T-helper 9 cell (primary cell): ENCODE measurements around the gene TAF11L13.
"Not testable (repeated sequence)": the region's sequence is repeated elsewhere in the genome, so short reads cannot be mapped to it uniquely, and the experiment has no call there.

Experiments
- DNase-seq: peaks from one replicate; pipeline ENCODE4 v3.0.0-alpha.2; 2020
- total RNA-seq, 2 donors: gene quantifications; one replicate each; lab custom pipeline; 2026; lab: John Stamatoyannopoulos, UW

TAF11L13 gene
- 0 reads per million in 2 donors for total RNA-seq

GRCh38 chr5:17631788-17632187, at the start of gene TAF11L13:
Gene TAF11L13 (plus strand): TSS chr5:17632088.
- not testable (repeated sequence) for DNase-seq

GRCh38 chr5:17585658-17586057, 46.2 kb upstream of the TAF11L13 start, which contains the start of gene TAF11L7:
Gene TAF11L7 (minus strand): TSS chr5:17585758.
- DNase-seq = not testable (repeated sequence)

DNA sequence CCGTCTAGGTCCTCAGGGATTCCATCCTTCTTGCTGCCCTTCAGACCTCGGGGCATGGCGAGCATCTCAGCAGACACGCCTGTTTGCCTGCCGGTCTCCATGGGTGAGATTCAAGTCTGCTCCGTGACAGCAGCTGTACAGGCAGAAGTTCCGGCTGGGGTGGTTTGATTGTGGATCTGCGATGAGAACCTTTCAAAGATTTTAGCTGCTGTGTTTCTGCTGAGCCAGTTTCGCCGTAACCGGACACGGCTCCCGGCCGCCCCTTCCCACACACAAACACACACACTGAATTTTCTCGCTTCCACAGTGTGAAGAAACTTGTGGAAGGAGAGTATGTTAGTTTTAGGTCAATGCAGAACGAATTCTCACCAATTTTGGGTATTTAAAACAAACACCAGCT, 41.0 kb upstream of the TAF11L13 start, which contains the start of gene TAF11L8:
Gene TAF11L8, minus strand, starts transcription at position 101 of the 400 bp plus-strand sequence.
- DNase-seq = not testable (repeated sequence)

GRCh38 chr5:17594255-17594654, 37.6 kb upstream of the TAF11L13 start, which contains the start of gene TAF11L9:
Gene TAF11L9 (minus strand): TSS chr5:17594394.
- DNase-seq = not testable (repeated sequence)

GRCh38 chr5:17597728-17598127, 34.2 kb upstream of the TAF11L13 start, which contains the start of gene TAF11L10:
Gene TAF11L10 (minus strand): TSS chr5:17597828.
- DNase-seq = not testable (repeated sequence)

- DNase-seq = not testable (repeated sequence)
Measured at GRCh38 chr5:17603880-17604279, 28.0 kb upstream of the TAF11L13 start, which contains the start of gene TAF11L11. Gene TAF11L11 (plus strand): TSS chr5:17604183.

DNA sequence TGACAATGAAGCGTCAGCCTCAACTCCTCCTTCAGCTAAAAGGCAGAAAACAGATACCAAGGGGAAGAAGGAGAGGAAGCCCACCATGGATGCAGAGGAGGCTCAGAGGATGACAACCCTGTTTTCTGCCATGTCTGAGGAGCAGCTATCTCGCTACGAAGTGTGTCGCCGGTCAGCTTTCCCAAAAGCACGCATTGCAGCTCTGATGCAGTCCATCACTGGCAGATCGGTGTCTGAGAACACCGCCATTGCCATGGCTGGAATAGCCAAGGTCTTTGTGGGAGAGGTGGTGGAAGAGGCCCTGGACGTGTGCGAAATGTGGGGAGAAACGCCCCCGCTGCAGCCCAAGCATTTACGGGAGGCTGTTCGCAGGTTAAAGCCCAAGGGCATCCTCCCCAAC, 26.9 kb upstream of the TAF11L13 start:
- no peak for DNase-seq

DNA sequence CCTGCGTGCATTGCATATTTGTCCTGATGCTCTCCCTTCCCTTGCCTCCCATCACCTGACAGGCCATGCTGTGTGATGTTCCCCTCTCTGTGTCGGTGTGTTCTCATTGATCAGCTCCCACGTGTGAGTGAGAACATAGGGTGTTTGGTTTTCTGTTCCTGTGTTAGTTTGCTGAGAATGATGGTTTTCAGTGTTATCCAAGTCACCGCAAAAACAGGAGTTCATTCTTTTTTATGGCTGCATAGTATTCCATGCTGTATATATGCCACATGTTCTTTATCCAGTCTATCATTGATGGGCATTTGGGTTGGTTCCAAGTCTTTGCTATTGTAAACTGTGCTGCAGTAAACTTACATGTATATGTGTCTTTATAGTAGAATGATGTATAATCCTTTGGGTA, 24.4 kb upstream of the TAF11L13 start:
- DNase-seq = not testable (repeated sequence)

DNA sequence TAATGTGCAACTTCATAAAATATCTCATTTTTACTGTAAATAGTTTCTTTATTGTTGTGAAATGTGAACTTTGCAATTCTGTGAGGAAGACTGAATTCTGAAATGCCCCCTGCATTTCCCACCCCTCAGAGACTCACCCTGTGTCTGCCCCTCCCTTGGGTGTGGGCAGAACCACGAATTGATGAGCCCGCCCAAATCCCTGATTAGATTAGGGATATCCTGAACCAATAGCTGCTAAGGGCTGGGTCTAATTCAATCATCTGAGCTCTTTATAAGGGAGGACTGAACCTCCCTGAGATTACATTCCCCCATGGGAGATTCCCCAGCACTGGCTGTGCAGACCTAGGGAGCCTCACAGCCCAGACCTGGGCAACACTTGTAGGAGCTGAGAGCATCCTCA, 21.8 kb upstream of the TAF11L13 start, which contains the start of gene TAF11L12:
Gene TAF11L12, plus strand, starts transcription at position 301 of the 400 bp plus-strand sequence.
- DNase-seq = not testable (repeated sequence)

DNA sequence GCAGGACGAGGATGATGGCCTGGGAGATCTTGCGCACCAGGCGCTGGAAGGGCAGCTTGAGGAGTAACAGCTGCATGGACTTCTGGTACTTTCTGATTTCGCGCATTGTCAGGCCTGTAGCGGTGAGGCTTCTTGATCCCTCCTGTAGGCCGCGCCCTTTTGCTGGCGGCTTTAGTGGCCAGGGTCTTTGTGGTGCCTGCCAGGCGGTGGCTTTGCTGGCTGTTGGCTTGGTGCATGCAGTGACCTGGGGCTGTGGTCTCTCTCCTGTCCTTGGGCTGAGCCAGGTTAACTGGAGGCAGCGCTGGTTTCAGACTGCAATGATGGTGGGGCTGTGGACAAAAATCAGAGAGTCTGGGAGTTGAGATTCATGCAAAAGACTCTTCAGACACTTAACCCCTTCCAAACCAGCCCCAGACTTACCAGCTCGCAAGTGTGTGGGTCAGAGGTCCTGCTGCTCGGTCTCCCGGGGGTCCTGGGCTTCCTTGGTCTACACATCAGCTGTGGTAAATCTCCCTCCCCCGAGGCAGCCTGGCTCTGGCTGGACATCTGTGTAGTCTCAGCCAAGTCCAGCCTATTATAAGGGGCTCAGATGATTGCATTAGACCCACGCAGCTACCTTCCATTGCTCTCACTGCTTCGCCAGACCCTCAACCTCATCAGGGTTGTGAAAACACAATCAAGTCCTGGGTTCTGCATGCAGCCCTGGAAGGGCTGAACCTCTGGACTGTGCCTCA, 16.8 kb upstream of the TAF11L13 start:
- DNase-seq = no peak

- DNase-seq = no peak
Measured at GRCh38 chr5:17619354-17619753, 12.5 kb upstream of the TAF11L13 start.

- DNase-seq = no peak
Measured at GRCh38 chr5:17620627-17621026, 11.3 kb upstream of the TAF11L13 start.

- no peak for DNase-seq
Measured at GRCh38 chr5:17625686-17626085, 6.2 kb upstream of the TAF11L13 start.

DNA sequence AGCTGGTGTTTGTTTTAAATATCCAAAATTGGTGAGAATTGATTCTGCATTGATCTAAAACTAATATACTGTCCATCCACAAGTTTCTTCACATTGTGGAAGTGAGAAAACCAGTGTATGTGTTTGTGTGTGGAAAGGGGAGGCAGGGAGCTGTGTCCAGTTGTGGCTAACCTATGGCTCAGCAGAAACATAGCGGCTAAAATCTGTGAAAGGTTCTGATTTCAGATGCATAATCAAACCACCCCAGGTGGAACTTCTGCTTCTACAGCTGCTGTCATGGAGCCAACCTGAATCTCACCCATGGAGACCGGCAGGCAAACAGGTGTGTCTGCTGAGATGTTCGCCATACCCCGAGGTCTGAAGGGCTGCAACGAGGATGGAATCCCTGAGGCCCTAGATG, 2.3 kb downstream of the TAF11L13 start, which contains the start of gene TAF11L14:
Gene TAF11L14, plus strand, starts transcription at position 301 of the 400 bp plus-strand sequence.
- no peak for DNase-seq

- not testable (repeated sequence) for DNase-seq
Measured at GRCh38 chr5:17649232-17649631, 17.3 kb downstream of the TAF11L13 start.

- not testable (repeated sequence) for DNase-seq
Measured at GRCh38 chr5:17655201-17655759, 23.4 kb downstream of the TAF11L13 start.

- DNase-seq = no peak
Measured at GRCh38 chr5:17655921-17656320, 24.0 kb downstream of the TAF11L13 start.

DNA sequence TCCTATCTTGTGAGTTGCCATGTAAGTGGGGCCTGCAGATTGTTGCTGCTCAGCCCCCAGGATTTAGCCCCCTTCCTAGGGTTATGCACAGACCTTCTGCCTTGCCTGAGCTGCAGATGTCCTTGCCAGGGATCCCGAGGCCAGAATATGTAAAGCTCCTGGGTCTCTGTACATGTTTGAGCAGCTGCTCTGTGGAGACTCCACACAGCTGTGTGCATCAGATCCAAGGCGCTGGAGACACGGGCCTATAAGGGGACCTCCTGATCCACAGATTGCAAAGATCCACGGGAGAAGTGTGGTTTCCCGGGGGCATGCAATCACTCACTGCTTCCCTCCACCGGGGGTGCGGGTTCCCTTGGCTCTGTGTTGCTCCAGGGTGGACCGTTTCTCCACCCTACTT, 31.3 kb downstream of the TAF11L13 start:
- no peak for DNase-seq

- DNase-seq = no peak
Measured at GRCh38 chr5:17665836-17666235, 33.9 kb downstream of the TAF11L13 start.

DNA sequence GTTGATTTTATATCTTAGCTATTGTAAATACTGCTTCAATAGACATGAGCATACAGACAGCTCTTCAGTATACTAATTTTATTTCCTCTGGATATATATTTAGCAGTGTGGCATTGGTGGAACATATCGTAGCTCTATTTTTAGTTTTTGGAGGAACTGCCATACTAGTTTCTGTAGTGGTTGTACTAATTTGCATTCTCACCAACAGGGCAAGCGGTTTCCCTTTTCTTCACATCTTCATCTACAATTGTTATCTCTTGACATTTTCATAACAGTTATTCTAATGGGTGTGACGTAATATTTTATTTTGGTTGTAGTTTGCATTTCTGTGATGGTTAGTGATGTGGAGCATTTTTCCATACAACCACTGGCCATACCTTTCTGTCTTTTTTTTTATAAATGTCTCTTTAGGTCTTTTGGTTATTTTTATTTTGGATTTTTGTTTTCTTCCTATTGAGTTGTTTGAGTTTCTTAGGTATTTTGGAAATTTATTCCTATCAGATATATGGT, 34.9 kb downstream of the TAF11L13 start:
- DNase-seq = no peak

DNA sequence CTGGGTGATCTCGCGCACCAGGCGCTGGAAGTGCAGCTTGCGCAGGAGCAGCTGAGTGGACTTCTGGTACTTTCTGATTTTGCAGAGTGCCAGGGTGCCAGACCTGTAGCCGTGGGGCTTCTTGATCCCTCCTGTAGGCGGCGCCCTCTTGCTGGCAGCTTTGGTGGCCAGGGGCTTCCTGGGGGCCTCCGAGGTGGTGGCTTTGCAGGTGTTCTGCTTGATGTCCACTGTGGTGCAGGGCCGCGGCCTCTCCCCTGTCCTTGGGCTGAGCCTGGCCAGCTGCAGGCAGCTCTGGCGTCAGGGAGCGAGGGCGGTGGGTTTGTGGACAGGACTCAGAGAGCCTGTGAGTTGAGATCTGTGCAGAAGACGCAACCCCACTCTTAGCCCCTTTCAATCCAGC, 38.5 kb downstream of the TAF11L13 start:
- no peak for DNase-seq

- no peak for DNase-seq
Measured at GRCh38 chr5:17678751-17679324, 47.0 kb downstream of the TAF11L13 start.

DNA sequence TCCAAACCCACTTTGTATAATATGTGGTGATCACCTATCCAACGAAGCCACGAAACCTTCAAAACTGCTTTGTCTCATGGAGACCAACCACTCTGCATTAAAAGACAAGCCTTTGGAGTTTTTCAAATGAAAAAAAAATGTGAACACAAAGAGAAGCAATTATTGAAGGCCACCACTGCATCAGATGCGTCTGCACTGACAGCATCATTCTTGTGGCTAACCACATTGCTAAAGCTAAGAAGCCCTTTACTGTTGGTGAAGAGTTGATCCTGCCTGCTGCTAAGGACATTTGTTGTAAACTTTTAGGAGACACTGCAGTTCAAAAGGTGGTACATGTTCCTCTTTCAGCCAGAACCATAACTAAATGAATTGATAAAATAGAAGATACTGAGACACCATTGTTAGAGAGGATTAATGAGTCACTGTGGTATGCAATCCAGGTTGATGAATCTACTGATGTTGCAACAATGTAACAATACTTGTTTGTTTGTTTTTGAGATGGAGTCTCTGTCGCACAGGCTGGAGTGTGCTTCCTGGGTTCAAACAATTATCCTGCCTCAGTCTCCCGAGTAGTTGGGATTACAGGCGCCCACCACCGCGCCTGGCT, 47.8 kb downstream of the TAF11L13 start:
- no peak for DNase-seq
